HepG2 (cell line): ENCODE data around the gene ARHGAP26. TPM values are rescaled to one million over a fixed set of nuclear protein-coding genes. Genes with fewer than 3 reads are reported as not detected.

Experiments
- ATAC-seq: fragments of 200-7000 bp; cut with Tn5 transposase; 3 replicates; pipeline ENCODE4 v1.9.1; 2020; ENCODE audit warnings: mild to moderate bottlenecking, moderate library complexity
- BruUV-seq: library from RNA; stranded (reverse); fragments of 400-500 nt; replicated peaks from 2 replicates; lab custom pipeline; 2021; lab: Mats Ljungman, UMichigan
- CTCF ChIA-PET: fragments of 300-600 bp; formaldehyde crosslinking; extraction: SDS; loops from one replicate; lab custom pipeline; 2021; ENCODE audit warnings: low total read pairs, inconsistent platforms, low intra/inter-chr PET ratio; lab: Yijun Ruan, JAX
- POLR2A ChIA-PET: fragments of 350-600 bp; sonication (Branson Sonifier 250); formaldehyde crosslinking; loops from one replicate; lab custom pipeline; 2020; ENCODE audit warnings: antibody characterized with exemption, inconsistent platforms; lab: Yijun Ruan, JAX
- DNase-seq: peaks from one replicate; pipeline ENCODE4 v3.0.0-alpha.2; 2015; ENCODE audit warnings: low spot score
- FAIRE-seq: peaks from 3 replicates; lab custom pipeline; 2011; peaks lifted over from hg19 to GRCh38; lab: Jason Lieb, UNC
- H2AFZ ChIP-seq: one replicate; pipeline ENCODE4 v1.6.1; 2011; ENCODE audit warnings: low read length, inconsistent platforms
- H3K27ac ChIP-seq: fragments of 300-600 bp; 3 replicates; pipeline ENCODE4 v1.8.0; 2011; ENCODE audit warnings: mixed run types, mild to moderate bottlenecking, mixed read lengths, low read length, inconsistent platforms; ENCODE audit not compliant: insufficient read depth; ENCODE audit errors: extremely low read length
- H3K27me3 ChIP-seq, 2 experiments: fragments of 200-600 bp in 1 of 2; 2 replicates in 1 of 2; 3 replicates in 1 of 2; pipeline versions ENCODE4 v1.6.0 to v1.8.0; 2011; ENCODE audit warnings: low read length in 2 of 2, mild to moderate bottlenecking in 2 of 2, moderate library complexity in 2 of 2, inconsistent platforms in 1 of 2; ENCODE audit not compliant: insufficient read depth in 2 of 2, control insufficient read depth in 1 of 2
- H3K36me3 ChIP-seq, 2 experiments: fragments of 200-600 bp in 1 of 2; replicated peaks in 1 of 2; 2 replicates in 1 of 2; 3 replicates in 1 of 2; pipeline versions ENCODE4 v1.5.1 to v1.8.0; 2011; ENCODE audit warnings: low read length in 2 of 2, inconsistent platforms in 1 of 2; ENCODE audit not compliant: insufficient read depth in 2 of 2, control insufficient read depth in 1 of 2
- H3K4me1 ChIP-seq: 2 replicates; pipeline ENCODE4 v1.5.1; 2012; ENCODE audit warnings: low read length, inconsistent platforms; ENCODE audit not compliant: insufficient read depth
- H3K4me2 ChIP-seq: 2 replicates; pipeline ENCODE4 v1.6.0; 2011; ENCODE audit warnings: low read depth, low read length, inconsistent platforms
- H3K4me3 ChIP-seq, 3 experiments: fragments of 200-600 bp in 1 of 3; sonication (generic), shearing (Covaris generic) in 1 of 3; replicated peaks in 1 of 3; 2 replicates each; pipeline ENCODE4 v1.5.1; 2011 to 2016; ENCODE audit warnings: low read length in 3 of 3, inconsistent platforms in 2 of 3, low read depth in 2 of 3, mild to moderate bottlenecking in 2 of 3, control low read depth in 1 of 3, mixed read lengths in 1 of 3; ENCODE audit not compliant: insufficient read depth in 1 of 3
- H3K79me2 ChIP-seq: one replicate; pipeline ENCODE4 v1.6.1; 2011; ENCODE audit warnings: low read length, inconsistent platforms; ENCODE audit not compliant: insufficient read depth
- H3K9ac ChIP-seq: 2 replicates; pipeline ENCODE4 v1.6.0; 2011; ENCODE audit warnings: mild to moderate bottlenecking, low read depth, low read length, inconsistent platforms; ENCODE audit not compliant: insufficient read depth
- H3K9me3 ChIP-seq: 2 replicates; pipeline ENCODE4 v1.5.1; 2012; ENCODE audit warnings: mild to moderate bottlenecking, low read length
- H4K20me1 ChIP-seq: 2 replicates; pipeline ENCODE4 v1.6.0; 2011; ENCODE audit warnings: inconsistent platforms, mild to moderate bottlenecking, low read length, moderate library complexity; ENCODE audit not compliant: insufficient read depth
- FOXA3 ChIP-seq: IDR thresholded peaks from 2 replicates; pipeline ENCODE4 v1.6.1; 2016; ENCODE audit warnings: missing genetic modification reagents, missing compliant biosample characterization
- HDAC2 ChIP-seq: sonication (generic); formaldehyde crosslinking; IDR thresholded peaks from 2 replicates; pipeline ENCODE4 v1.4.0; 2020; ENCODE audit warnings: missing genetic modification reagents
- MYC ChIP-seq: sonication (generic); formaldehyde crosslinking; IDR thresholded peaks from 2 replicates; pipeline ENCODE4 v1.9.0; 2021; ENCODE audit warnings: missing genetic modification reagents, borderline replicate concordance
- SYNCRIP ChIP-seq: fragments of 200-400 bp; formaldehyde crosslinking; IDR thresholded peaks from 2 replicates; pipeline ENCODE4 v1.6.1; 2018; ENCODE audit warnings: mild to moderate bottlenecking, low read depth, low read length; ENCODE audit not compliant: insufficient read depth
- ZNF225 ChIP-seq: sonication (generic); formaldehyde crosslinking; IDR thresholded peaks from 2 replicates; pipeline ENCODE4 v1.4.0; 2020; ENCODE audit warnings: mild to moderate bottlenecking, missing genetic modification reagents
- ZNF292 ChIP-seq: sonication (generic); formaldehyde crosslinking; IDR thresholded peaks from 2 replicates; pipeline ENCODE4 v1.8.1; 2022; ENCODE audit warnings: mild to moderate bottlenecking, low read depth, missing genetic modification reagents, borderline replicate concordance
- ZNF337 ChIP-seq: sonication (generic); formaldehyde crosslinking; IDR thresholded peaks from 2 replicates; pipeline ENCODE4 v1.5.1; 2020; ENCODE audit warnings: missing genetic modification reagents, low read depth, mild to moderate bottlenecking, borderline replicate concordance
- WGBS: methylation state at CpG from one replicate; pipeline ENCODE4 v1.1.6; 2017; ENCODE audit warnings: low lambda C conversion rate; 5-methylcytosine and 5-hydroxymethylcytosine counted together
- in situ Hi-C: cut with HindIII; loops from 2 replicates; pipeline ENCODE4 v1.10.0; 2017; ENCODE audit warnings: low pct_unique_long_range_greater_than_20kb; ENCODE audit not compliant: extremely low pct_ligation_motif_present
- intact Hi-C: fragments of 100-400 bp; cut with micrococcal nuclease; formaldehyde crosslinking; loops from one replicate; pipeline ENCODE4 v1.10.0; 2022; ENCODE audit not compliant: unreplicated experiment
- polyA plus RNA-seq, 8 experiments: library from polyadenylated mRNA; depleted of rRNA in 3 of 8; stranded (reverse) in 7 of 8; unstranded in 1 of 8; fragments of >200 nt; fragmentation: Illumina TruSeq in 4 of 8; extraction: Trizol in 4 of 8; gene quantifications; 2 replicates each; pipeline versions ENCODE4 v1.2.1 to v1.2.3, GENCODE V29; 2011 to 2016; ENCODE audit warnings: low read depth in 4 of 8, missing spikeins in 1 of 8, mixed read lengths in 1 of 8; ENCODE audit not compliant: insufficient read depth in 1 of 8
- total RNA-seq, 5 experiments: library from RNA; depleted of rRNA; stranded (reverse); fragments of >200 nt; fragmentation: Illumina TruSeq; extraction: Trizol; gene quantifications; 2 replicates each; pipeline ENCODE4 v1.2.3, GENCODE V29; 2016; ENCODE audit warnings: low read depth in 1 of 5
- TF ChIP-seq, protein P1 (sequence below): sonication (generic); formaldehyde crosslinking; IDR thresholded peaks from 2 replicates; pipeline ENCODE4 v1.9.0; 2022; ENCODE audit warnings: low read depth, missing genetic modification reagents
- TF ChIP-seq, protein P2 (sequence below): sonication (generic); formaldehyde crosslinking; IDR thresholded peaks from 2 replicates; pipeline ENCODE4 v1.8.0; 2022; ENCODE audit warnings: mild to moderate bottlenecking, missing genetic modification reagents; ENCODE audit not compliant: insufficient replicate concordance
- TF ChIP-seq, protein P3 (sequence below): sonication (generic); formaldehyde crosslinking; IDR thresholded peaks from 2 replicates; pipeline ENCODE4 v1.5.0; 2020; ENCODE audit warnings: mild to moderate bottlenecking, missing genetic modification reagents, borderline replicate concordance
- TF ChIP-seq, protein P4 (sequence below): sonication (generic); formaldehyde crosslinking; IDR thresholded peaks from 2 replicates; pipeline ENCODE4 v1.4.0; 2020; ENCODE audit warnings: missing genetic modification reagents
- TF ChIP-seq, protein P5 (sequence below): sonication (generic); formaldehyde crosslinking; IDR thresholded peaks from 2 replicates; pipeline ENCODE4 v1.4.0; 2020; ENCODE audit warnings: missing genetic modification reagents

ARHGAP26 gene
- total and polyA plus RNA-seq, 2 of the 13 experiments (the other 11 are each of a cell fraction or from before 2014, with no cell fraction given) = 9.6 to 18.2 TPM

DNA sequence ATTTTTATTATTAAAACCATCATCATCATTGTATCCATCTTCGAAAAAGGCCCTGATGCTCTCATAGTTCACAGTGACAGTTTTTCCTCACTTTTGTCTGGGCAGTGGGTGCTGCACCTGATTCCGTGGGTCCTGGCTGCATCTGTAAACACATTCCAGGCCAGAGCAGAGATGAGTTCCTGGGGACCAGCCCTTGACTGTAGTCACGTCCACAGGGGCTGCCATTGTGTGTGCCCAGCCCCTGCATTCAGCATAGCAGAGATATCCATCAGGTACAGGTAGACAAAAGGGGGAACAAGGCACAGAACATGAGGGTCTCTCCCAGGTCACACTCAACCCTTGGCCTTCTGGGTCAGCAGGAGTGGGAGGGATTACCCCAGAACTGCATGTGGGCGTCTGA, 444.3 kb downstream of the ARHGAP26 start:
- Histone ChIP-seq H3K4me2 (no peak overlapping the region), H3K4me3 (no peak overlapping the region), H3K4me1 (peaks cover 26% of the 10 kb centered on the region), H3K79me2 (no peaks in the 10 kb centered on the region), H4K20me1 (no peaks in the 10 kb centered on the region), H3K9me3 (no peaks in the 10 kb centered on the region), H2AFZ (no peak overlapping the region), H3K36me3 (peaks cover 8 to 13% of the 10 kb centered on the region in 2 experiments; a peak in 4 of 5 replicates), H3K9ac (no peak overlapping the region), H3K27me3 (no peaks in the 10 kb centered on the region), H3K27ac (no peak overlapping the region)
- in situ Hi-C loops (no loop called here), intact Hi-C loops (no loop called here)
- no peak for FAIRE-seq
- CTCF ChIA-PET = no interaction called here
- POLR2A ChIA-PET = no interaction called here
- DNase-seq = no peak
- TF ChIP-seq HDAC2 (CRISPR knock-in tag) = no peak
- TF ChIP-seq, protein P1, sequence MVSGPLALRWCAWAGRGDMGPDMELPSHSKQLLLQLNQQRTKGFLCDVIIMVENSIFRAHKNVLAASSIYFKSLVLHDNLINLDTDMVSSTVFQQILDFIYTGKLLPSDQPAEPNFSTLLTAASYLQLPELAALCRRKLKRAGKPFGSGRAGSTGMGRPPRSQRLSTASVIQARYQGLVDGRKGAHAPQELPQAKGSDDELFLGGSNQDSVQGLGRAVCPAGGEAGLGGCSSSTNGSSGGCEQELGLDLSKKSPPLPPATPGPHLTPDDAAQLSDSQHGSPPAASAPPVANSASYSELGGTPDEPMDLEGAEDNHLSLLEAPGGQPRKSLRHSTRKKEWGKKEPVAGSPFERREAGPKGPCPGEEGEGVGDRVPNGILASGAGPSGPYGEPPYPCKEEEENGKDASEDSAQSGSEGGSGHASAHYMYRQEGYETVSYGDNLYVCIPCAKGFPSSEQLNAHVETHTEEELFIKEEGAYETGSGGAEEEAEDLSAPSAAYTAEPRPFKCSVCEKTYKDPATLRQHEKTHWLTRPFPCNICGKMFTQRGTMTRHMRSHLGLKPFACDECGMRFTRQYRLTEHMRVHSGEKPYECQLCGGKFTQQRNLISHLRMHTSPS (CRISPR knock-in tag) = no peak
- no peak for TF ChIP-seq ZNF292 (CRISPR knock-in tag)
- TF ChIP-seq, protein P2, sequence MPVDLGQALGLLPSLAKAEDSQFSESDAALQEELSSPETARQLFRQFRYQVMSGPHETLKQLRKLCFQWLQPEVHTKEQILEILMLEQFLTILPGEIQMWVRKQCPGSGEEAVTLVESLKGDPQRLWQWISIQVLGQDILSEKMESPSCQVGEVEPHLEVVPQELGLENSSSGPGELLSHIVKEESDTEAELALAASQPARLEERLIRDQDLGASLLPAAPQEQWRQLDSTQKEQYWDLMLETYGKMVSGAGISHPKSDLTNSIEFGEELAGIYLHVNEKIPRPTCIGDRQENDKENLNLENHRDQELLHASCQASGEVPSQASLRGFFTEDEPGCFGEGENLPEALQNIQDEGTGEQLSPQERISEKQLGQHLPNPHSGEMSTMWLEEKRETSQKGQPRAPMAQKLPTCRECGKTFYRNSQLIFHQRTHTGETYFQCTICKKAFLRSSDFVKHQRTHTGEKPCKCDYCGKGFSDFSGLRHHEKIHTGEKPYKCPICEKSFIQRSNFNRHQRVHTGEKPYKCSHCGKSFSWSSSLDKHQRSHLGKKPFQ (CRISPR knock-in tag) = no peak
- TF ChIP-seq, protein P3, sequence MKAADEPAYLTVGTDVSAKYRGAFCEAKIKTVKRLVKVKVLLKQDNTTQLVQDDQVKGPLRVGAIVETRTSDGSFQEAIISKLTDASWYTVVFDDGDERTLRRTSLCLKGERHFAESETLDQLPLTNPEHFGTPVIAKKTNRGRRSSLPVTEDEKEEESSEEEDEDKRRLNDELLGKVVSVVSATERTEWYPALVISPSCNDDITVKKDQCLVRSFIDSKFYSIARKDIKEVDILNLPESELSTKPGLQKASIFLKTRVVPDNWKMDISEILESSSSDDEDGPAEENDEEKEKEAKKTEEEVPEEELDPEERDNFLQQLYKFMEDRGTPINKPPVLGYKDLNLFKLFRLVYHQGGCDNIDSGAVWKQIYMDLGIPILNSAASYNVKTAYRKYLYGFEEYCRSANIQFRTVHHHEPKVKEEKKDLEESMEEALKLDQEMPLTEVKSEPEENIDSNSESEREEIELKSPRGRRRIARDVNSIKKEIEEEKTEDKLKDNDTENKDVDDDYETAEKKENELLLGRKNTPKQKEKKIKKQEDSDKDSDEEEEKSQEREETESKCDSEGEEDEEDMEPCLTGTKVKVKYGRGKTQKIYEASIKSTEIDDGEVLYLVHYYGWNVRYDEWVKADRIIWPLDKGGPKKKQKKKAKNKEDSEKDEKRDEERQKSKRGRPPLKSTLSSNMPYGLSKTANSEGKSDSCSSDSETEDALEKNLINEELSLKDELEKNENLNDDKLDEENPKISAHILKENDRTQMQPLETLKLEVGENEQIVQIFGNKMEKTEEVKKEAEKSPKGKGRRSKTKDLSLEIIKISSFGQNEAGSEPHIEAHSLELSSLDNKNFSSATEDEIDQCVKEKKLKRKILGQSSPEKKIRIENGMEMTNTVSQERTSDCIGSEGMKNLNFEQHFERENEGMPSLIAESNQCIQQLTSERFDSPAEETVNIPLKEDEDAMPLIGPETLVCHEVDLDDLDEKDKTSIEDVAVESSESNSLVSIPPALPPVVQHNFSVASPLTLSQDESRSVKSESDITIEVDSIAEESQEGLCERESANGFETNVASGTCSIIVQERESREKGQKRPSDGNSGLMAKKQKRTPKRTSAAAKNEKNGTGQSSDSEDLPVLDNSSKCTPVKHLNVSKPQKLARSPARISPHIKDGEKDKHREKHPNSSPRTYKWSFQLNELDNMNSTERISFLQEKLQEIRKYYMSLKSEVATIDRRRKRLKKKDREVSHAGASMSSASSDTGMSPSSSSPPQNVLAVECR = no peak
- TF ChIP-seq, protein P4, sequence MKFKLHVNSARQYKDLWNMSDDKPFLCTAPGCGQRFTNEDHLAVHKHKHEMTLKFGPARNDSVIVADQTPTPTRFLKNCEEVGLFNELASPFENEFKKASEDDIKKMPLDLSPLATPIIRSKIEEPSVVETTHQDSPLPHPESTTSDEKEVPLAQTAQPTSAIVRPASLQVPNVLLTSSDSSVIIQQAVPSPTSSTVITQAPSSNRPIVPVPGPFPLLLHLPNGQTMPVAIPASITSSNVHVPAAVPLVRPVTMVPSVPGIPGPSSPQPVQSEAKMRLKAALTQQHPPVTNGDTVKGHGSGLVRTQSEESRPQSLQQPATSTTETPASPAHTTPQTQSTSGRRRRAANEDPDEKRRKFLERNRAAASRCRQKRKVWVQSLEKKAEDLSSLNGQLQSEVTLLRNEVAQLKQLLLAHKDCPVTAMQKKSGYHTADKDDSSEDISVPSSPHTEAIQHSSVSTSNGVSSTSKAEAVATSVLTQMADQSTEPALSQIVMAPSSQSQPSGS (CRISPR knock-in tag) = no peak
- TF ChIP-seq ZNF225 (CRISPR knock-in tag) = no peak
- TF ChIP-seq MYC (CRISPR knock-in tag) = no peak
- TF ChIP-seq, protein P5, sequence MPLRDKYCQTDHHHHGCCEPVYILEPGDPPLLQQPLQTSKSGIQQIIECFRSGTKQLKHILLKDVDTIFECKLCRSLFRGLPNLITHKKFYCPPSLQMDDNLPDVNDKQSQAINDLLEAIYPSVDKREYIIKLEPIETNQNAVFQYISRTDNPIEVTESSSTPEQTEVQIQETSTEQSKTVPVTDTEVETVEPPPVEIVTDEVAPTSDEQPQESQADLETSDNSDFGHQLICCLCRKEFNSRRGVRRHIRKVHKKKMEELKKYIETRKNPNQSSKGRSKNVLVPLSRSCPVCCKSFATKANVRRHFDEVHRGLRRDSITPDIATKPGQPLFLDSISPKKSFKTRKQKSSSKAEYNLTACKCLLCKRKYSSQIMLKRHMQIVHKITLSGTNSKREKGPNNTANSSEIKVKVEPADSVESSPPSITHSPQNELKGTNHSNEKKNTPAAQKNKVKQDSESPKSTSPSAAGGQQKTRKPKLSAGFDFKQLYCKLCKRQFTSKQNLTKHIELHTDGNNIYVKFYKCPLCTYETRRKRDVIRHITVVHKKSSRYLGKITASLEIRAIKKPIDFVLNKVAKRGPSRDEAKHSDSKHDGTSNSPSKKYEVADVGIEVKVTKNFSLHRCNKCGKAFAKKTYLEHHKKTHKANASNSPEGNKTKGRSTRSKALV (CRISPR knock-in tag) = no peak
- TF ChIP-seq FOXA3 (CRISPR knock-in tag) = no peak
- TF ChIP-seq SYNCRIP = no peak
- no peak for TF ChIP-seq ZNF337 (CRISPR knock-in tag)
- no peak for ATAC-seq
- WGBS = 95% methylated on average over 4 of the region's 4 CpGs
- BruUV-seq = no TSS peak
